Activated naive CD4-positive, alpha-beta T cell treated with anti-CD3 and anti-CD28 coated beads, Interleukin-2, amount 50 U/mL, for 16 hours (primary cell): ENCODE measurements around the gene ASIP.
"Not testable (repeated sequence)": the region's sequence is repeated elsewhere in the genome, so short reads cannot be mapped to it uniquely, and the experiment has no call there.

Experiments used
- DNase-seq: peaks from one replicate; pipeline ENCODE4 v3.0.0-alpha.2; 2020

Gene ASIP

GRCh38 chr20:34243377-34243776 is 2.2 kb downstream of the ASIP start:
- no peak for DNase-seq

GRCh38 chr20:34246126-34246626 is 5.0 kb downstream of the ASIP start:
- no peak for DNase-seq

- DNase-seq: no peak
These were observed 8.1 kb downstream of the ASIP start for GRCh38 chr20:34249291-34249690.

- DNase-seq: no peak
These were observed 8.8 kb downstream of the ASIP start for GRCh38 chr20:34250005-34250404.

- no peak for DNase-seq
These were observed 10.4 kb downstream of the ASIP start for GRCh38 chr20:34251619-34252018.

GRCh38 chr20:34252431-34253086 is 11.3 kb downstream of the ASIP start:
- not testable (repeated sequence) for DNase-seq

- no peak for DNase-seq
These were observed 13.8 kb downstream of the ASIP start for GRCh38 chr20:34254979-34255378.

- DNase-seq: no peak
These were observed 15.5 kb downstream of the ASIP start for GRCh38 chr20:34256629-34257124.

- DNase-seq: no peak
These were observed 19.2 kb downstream of the ASIP start for GRCh38 chr20:34260208-34260942.

- no peak for DNase-seq
These were observed 21.5 kb downstream of the ASIP start for GRCh38 chr20:34262488-34263288.

- not testable (repeated sequence) for DNase-seq
These were observed 22.2 kb downstream of the ASIP start for GRCh38 chr20:34263468-34263867.

GRCh38 chr20:34264141-34264540 is 22.9 kb downstream of the ASIP start:
- DNase-seq: no peak

- no peak for DNase-seq
These were observed 26.9 kb downstream of the ASIP start for GRCh38 chr20:34268145-34268544.

- DNase-seq: peak; percentile 32
These were observed 27.8 kb downstream of the ASIP start for GRCh38 chr20:34268851-34269636.

GRCh38 chr20:34269996-34270627 is 28.9 kb downstream of the ASIP start:
- DNase-seq: no peak

GRCh38 chr20:34271956-34272355 is 30.7 kb downstream of the ASIP start:
- DNase-seq: no peak

GRCh38 chr20:34274694-34275093 is 33.5 kb downstream of the ASIP start:
- DNase-seq: no peak

- DNase-seq: no peak
These were observed 40.0 kb downstream of the ASIP start for GRCh38 chr20:34281177-34281576.

- no peak for DNase-seq
These were observed 40.8 kb downstream of the ASIP start for GRCh38 chr20:34282041-34282440.

- DNase-seq: no peak
These were observed 42.6 kb downstream of the ASIP start for GRCh38 chr20:34283844-34284243.

GRCh38 chr20:34285450-34285849 is 44.2 kb downstream of the ASIP start:
- DNase-seq: no peak

- DNase-seq: not testable (repeated sequence)
These were observed 46.3 kb downstream of the ASIP start for GRCh38 chr20:34287500-34287899.
